Measurements from ENCODE around the gene SCAF4.

SCAF4 gene

DNA sequence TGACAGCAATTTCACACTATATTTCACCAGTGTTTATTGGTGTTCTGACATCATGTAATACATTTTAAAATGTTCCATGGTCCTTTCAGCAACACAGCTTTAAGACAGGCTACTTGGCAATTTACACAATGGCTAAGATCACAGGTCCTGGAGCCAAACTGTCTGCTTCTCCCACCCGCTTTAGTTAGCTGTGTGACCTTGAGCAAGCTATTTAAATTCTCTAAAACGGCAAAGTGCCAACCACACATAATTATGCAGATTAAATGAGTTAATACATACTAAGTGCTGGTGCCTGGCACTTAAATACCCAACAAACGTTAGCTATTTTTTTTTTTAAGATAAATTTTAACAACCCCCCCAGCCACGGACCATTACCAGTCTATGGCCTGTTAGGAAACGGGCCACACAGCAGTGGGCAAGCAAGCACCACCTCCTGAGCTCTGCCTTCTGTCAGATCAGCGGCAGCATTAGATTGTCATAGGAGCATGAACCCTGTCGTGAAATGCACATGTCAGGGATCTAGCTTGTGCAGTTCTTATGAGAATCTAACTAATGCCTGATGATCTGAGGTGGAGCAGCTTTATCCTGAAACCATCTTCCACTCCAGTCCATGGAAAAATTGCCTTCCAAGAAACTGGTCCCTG, 45.5 kb downstream of the SCAF4 start:
- H3K4me1 ChIP-seq, result no peaks in the 10 kb centered on the region
- TF ChIP-seq, protein P1, sequence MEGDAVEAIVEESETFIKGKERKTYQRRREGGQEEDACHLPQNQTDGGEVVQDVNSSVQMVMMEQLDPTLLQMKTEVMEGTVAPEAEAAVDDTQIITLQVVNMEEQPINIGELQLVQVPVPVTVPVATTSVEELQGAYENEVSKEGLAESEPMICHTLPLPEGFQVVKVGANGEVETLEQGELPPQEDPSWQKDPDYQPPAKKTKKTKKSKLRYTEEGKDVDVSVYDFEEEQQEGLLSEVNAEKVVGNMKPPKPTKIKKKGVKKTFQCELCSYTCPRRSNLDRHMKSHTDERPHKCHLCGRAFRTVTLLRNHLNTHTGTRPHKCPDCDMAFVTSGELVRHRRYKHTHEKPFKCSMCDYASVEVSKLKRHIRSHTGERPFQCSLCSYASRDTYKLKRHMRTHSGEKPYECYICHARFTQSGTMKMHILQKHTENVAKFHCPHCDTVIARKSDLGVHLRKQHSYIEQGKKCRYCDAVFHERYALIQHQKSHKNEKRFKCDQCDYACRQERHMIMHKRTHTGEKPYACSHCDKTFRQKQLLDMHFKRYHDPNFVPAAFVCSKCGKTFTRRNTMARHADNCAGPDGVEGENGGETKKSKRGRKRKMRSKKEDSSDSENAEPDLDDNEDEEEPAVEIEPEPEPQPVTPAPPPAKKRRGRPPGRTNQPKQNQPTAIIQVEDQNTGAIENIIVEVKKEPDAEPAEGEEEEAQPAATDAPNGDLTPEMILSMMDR (IDR thresholded peaks at IDR 0.05), result no peak
- no peaks in the 10 kb centered on the region for H3K36me3 ChIP-seq (ENCODE audit: control insufficient read depth, insufficient read depth, low read length)
- no peaks in the 10 kb centered on the region for H3K9me3 ChIP-seq (ENCODE audit: control insufficient read depth, low read length)
- H3K27me3 ChIP-seq (ENCODE audit: control insufficient read depth, insufficient read depth, low read length), result no peaks in the 10 kb centered on the region
- no peak overlapping the region for H3K4me2 ChIP-seq (ENCODE audit: low read length)
- no peak overlapping the region for H2AFZ ChIP-seq
- H3K4me3 ChIP-seq (ENCODE audit: low read depth, low read length), result no peak overlapping the region
- no peak overlapping the region for H3K27ac ChIP-seq
- H3K79me2 ChIP-seq, result no peaks in the 10 kb centered on the region
- no peak overlapping the region for H3K9ac ChIP-seq

DNA sequence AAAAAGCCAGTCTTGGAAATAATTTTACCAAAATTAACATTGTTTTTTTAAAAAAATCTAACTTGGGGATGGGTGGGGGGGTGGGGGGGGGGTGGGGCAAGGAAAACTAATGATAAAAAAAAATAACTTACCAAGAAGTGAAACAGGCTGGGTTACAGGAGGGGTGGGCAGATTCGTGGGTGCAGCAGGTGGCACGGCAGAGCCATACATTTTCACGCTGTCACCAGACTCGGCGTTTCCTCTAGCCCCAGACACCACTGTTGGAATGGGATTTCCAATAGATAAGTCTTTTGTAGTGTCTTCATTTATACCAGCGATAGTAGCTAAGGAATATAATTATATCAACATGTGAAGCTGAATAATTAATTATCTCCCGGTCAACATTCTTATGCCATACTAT, 47.0 kb downstream of the SCAF4 start:
- H3K4me1 ChIP-seq, result no peaks in the 10 kb centered on the region
- no peak overlapping the region for H3K27ac ChIP-seq
- no peak overlapping the region for H3K9ac ChIP-seq
- no peak overlapping the region for H2AFZ ChIP-seq
- H3K27me3 ChIP-seq (ENCODE audit: control insufficient read depth, insufficient read depth, low read length), result no peaks in the 10 kb centered on the region
- H3K4me3 ChIP-seq (ENCODE audit: low read depth, low read length), result no peak overlapping the region
- H3K36me3 ChIP-seq (ENCODE audit: control insufficient read depth, insufficient read depth, low read length), result no peaks in the 10 kb centered on the region
- no peaks in the 10 kb centered on the region for H3K9me3 ChIP-seq (ENCODE audit: control insufficient read depth, low read length)
- TF ChIP-seq, protein P1 (IDR thresholded peaks at IDR 0.05), result no peak
- H3K79me2 ChIP-seq, result peaks cover 1% of the 10 kb centered on the region
- H3K4me2 ChIP-seq (ENCODE audit: low read length), result no peak overlapping the region

DNA sequence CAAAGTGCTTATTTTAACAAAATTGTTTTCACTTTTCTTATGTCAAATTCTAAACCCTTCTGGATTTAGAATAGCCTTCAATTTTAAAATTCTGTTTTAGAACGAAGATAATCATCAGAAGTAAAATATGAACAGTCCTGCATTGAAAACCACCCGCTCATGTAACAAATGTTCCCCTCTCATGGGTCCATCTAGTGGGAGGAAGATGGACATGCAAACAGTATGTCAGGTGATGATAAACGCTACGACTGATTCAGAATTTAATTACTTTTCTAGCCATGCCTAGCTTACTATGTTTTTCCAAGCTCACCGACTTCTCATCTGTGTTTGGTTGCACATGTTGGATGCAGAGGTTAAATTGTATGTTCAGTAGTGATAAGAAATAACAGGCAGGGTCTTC, 48.9 kb downstream of the SCAF4 start:
- Histone ChIP-seq H3K36me3 (ENCODE audit: control insufficient read depth, insufficient read depth, low read length) (no peaks in the 10 kb centered on the region), H3K9me3 (ENCODE audit: control insufficient read depth, low read length) (no peaks in the 10 kb centered on the region), H3K4me1 (no peaks in the 10 kb centered on the region), H3K4me2 (ENCODE audit: low read length) (no peak overlapping the region), H3K79me2 (peaks cover 2% of the 10 kb centered on the region), H2AFZ (no peak overlapping the region), H3K27me3 (ENCODE audit: control insufficient read depth, insufficient read depth, low read length) (no peaks in the 10 kb centered on the region), H3K9ac (no peak overlapping the region), H3K4me3 (ENCODE audit: low read depth, low read length) (no peak overlapping the region), H3K27ac (no peak overlapping the region)
- TF ChIP-seq, protein P1 (IDR thresholded peaks at IDR 0.05), result no peak

DNA sequence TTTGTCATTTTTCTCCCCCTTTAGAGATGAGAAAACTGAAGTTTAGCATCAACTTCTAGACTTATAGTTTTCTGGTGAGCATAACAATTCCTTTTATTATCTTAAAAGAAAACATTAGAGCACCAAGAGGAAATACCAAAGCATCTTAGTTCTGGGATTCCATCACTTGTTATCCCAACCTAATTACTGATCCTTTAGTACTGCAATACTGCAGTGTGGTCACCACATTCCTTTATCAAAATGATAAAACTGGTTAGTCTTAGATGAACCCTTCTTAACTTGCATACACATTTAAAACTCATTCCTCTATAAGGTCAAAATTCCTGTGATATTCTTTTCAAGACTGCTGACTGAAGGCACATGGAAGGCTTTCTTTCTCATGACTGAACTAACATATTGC, 49.3 kb downstream of the SCAF4 start:
- Histone ChIP-seq H3K27ac (no peak overlapping the region), H3K4me1 (no peaks in the 10 kb centered on the region), H3K79me2 (peaks cover 2% of the 10 kb centered on the region), H2AFZ (no peak overlapping the region), H3K27me3 (ENCODE audit: control insufficient read depth, insufficient read depth, low read length) (no peaks in the 10 kb centered on the region), H3K36me3 (ENCODE audit: control insufficient read depth, insufficient read depth, low read length) (no peaks in the 10 kb centered on the region), H3K9me3 (ENCODE audit: control insufficient read depth, low read length) (no peaks in the 10 kb centered on the region), H3K9ac (no peak overlapping the region), H3K4me3 (ENCODE audit: low read depth, low read length) (no peak overlapping the region), H3K4me2 (ENCODE audit: low read length) (no peak overlapping the region)
- TF ChIP-seq, protein P1 (IDR thresholded peaks at IDR 0.05), result no peak

DNA sequence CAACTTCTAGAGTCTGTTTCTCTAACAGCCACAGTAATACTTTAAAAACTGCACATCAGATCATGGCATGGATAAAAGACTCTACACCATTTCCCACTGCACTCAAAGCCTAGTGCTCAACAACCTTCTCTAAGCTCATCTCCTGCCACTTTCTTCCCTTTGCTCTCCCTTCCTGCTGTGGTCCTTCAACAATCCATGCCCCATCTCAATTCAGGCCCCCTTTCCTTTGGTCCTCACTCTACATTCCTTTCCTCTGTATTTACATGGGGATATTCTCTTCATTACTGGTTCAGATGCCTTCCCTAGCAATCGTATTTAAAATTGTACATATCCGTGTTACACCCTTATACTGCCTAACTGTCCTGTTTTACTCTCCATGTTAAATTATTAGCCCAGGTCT, 53.4 kb downstream of the SCAF4 start:
- Histone ChIP-seq H3K4me2 (ENCODE audit: low read length) (no peak overlapping the region), H3K27me3 (ENCODE audit: control insufficient read depth, insufficient read depth, low read length) (no peaks in the 10 kb centered on the region), H3K79me2 (peaks cover 2% of the 10 kb centered on the region), H3K9me3 (ENCODE audit: control insufficient read depth, low read length) (no peaks in the 10 kb centered on the region), H3K36me3 (ENCODE audit: control insufficient read depth, insufficient read depth, low read length) (no peaks in the 10 kb centered on the region), H3K9ac (no peak overlapping the region), H3K4me1 (no peaks in the 10 kb centered on the region), H2AFZ (no peak overlapping the region), H3K4me3 (ENCODE audit: low read depth, low read length) (no peak overlapping the region), H3K27ac (no peak overlapping the region)
- TF ChIP-seq, protein P1 (IDR thresholded peaks at IDR 0.05), result no peak

All from parathyroid adenoma (tissue), 2 donors.